GM18873 (cell line): ENCODE results near the gene DNAJB9.
"Not testable (repeated sequence)": the region's sequence is repeated elsewhere in the genome, so short reads cannot be mapped to it uniquely, and the experiment has no call there.

Experiments
- ATAC-seq: cut with Tn5 transposase; IDR thresholded peaks from one replicate; pipeline ENCODE4 v1.9.1; 2021; ENCODE audit warnings: mild to moderate bottlenecking, moderate library complexity, moderate number of reproducible peaks; ENCODE audit not compliant: unreplicated experiment, low FRiP score

Gene DNAJB9

DNA sequence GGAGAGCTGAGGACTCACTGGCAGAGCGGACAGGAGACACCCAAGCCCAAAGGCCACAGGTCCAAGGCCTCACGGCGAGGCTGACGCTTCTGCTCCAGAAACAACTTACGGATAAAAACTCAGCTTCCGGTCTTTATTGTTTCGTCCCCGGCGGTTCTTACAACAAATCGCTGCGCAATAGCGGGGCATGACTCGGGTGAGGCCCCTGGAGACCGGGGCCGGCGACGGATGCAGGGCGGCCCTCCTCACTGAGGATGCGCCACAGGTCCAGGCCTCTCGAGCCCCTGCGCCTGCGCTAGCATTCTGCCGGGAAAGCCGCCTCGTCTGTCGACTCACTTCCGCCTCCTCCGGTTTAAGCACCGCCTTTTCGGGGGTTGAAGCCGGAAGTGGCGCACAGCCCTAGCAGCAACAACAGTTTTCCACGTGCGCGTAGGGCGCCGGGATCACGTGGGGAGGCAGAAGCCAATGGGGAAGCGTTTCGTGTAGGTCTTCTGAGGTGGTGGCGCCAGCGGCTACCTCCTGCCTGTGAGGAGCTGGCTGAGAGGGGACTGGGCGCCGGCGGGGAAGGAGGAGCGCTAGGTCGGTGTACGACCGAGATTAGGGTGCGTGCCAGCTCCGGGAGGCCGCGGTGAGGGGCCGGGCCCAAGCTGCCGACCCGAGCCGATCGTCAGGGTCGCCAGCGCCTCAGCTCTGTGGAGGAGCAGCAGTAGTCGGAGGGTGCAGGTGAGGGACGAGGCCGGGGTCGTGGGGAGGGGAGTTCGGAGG, at the start of gene DNAJB9, which contains the start of gene THAP5:
TSS of gene DNAJB9 (plus strand) at position 494 of the 765 bp plus-strand sequence. CDS start 1,853 bp downstream, outside the sequence.
TSS of gene THAP5 (minus strand) at position 326 of the 765 bp plus-strand sequence. CDS start at position 189, 137 bp downstream.
- ATAC-seq = peak; percentile 97

DNA sequence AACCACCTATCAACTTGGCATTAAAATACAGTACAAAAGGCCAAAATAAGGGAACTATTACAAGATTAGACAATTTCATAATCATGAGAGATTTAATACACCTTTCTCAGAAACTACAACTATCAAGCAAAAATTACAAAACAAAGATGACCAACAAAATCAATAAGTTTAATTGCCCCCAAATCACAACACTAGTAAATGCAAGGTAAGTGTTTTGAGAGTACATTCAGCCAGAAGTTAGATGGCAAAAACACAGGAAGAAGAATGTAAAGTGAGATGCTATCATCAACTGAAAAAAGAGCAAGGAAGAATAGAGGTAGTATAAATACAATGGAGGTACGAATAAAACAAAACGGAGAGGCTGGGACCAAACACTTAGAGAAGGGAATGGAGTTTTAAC, 46.9 kb upstream of the DNAJB9 start:
- ATAC-seq = no peak

DNA sequence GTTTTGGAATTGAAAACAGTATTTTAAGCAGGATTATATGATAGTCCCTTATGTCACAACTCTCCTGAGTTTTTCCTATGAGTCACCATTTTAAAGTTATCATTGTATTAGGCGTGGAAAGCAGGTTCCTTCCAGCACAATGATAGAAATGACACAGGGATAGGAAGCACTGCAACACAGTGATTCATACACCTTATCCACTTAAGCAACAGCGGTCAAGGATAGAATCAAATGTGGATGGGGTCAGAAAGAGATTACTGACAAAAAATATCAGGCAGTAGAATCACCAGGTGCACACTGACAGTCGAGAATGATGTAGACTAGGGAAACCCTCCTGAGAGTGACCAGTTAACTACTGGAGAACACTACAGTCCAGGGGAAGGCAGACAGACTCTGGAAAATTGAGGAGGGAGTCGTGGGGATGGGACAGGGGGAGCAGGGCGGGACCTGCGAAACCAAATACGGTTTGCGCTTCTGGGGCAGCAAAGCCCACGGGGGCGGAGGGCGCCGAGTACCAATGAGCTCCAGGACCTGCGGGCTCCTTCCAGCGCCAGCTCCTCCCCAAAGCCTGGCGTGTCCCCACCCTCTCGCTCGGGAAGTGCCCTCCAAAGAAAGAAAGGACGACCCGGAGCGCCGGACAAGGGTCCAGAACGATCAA, 44.2 kb upstream of the DNAJB9 start:
- ATAC-seq = peak; percentile 35

DNA sequence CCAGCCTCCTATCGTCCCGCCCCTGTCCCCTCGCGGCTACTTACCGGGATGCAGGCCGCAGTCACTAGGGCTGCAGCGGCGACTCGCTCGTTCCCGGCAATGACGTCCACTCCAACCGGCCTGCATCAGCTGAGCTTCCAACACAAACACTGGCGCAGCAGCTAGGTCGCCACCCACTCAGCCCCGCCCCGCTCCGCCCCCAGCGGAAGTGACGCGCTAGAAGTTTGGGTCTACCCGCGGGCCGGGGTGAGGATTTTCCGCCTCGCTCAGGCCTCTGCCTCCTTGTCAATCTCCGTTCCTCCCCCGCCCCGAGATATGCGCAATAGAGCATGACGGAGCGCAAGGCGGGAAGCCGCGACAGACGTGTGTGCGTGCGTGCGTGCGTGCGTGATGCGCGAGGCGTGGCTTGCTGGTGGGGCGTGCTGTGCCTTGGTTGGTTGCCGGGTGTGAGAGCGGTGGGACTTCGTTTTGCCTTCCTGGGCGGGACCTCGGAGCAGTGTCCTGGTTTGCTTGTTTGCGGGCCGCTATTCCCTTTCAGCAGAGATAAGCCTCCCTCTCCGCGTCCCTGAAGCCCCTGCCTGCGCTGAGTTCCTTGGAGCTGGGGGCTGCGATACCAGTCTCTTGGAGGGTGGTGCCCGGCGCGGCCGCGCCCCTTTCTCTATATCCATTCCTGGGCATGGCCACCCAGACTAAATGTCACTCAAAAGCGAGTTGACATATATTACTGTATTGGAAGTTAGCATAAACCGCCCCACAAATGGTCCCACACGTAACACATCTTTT, 43.5 kb upstream of the DNAJB9 start, which contains the start of gene PNPLA8:
TSS of gene PNPLA8 (minus strand) at position 151 of the 783 bp plus-strand sequence. CDS start 10,644 bp downstream, outside the sequence.
- ATAC-seq = peak; percentile 95

DNA sequence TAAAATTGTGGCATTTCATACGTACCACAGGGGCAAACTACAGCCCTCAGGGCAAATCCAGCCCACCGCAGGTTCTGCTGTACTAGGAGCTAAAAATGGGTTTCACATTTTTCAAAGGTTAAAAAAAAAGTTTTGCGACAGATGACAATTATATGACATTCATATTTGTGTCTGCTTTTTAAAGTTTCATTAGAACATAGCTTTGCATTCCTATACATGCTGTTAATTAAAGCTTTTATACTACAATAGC, 43.0 kb upstream of the DNAJB9 start:
- ATAC-seq = no peak

DNA sequence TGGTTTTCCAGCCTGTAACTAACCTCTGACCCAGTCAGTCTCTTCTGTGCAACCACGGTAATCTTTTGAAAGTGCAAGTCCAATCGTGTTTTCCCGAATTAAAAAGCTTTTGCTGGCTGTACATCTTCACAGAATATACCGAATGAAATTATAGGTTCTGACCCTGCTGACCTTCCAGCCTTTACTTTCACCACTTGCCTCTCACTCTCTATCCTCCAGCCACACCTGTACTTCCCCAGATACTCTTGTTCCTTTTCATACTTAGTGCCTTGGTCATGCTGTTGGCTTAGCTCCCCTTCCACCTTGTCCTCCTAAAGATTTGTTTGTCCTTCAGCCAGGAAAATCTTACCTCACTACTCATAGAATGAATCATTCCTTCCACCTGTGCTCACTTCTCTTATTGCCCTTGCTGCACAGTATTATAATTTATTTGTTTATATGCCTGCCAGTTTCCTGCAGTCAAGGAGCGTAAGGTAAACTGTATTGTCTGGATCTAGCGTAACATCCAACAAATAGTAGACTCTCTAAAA, 41.4 kb upstream of the DNAJB9 start:
- ATAC-seq = no peak

DNA sequence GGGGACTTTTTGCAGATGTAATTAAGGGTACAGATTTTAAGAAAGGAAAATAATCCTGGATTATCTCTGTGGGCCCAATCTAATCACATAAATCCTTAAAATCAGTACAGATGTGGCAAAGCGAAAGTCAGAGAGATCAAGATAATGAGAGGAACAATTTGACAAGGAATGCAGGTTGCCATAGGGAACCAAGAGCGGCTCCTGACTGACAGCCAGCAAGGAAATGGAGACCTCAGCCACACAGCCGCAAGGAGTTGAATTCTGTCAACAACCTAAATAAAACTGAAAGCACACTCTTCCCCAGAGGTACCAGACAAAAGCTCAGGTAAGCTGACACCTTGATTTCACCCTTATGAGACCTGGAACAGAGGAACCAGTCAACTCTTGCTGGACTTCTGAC, 40.3 kb upstream of the DNAJB9 start:
- no peak for ATAC-seq

DNA sequence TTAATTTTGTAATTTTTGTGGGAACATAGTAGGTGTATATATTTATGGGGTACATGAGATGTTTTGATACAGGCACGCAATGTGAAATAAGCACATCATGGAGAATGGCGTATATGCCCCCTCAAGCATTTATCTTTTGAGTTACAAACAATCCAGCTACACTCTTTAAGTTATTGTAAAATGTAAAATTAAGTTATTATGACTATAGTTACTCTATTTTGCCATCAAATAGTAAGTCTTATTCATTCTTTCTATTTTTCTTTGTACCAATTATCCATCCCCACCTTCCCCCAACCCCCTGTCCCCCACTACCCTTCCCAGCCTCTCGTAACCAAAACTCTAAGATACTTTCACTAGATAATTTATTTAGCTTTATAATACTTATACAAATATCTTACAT, 36.0 kb upstream of the DNAJB9 start:
- ATAC-seq = no peak

DNA sequence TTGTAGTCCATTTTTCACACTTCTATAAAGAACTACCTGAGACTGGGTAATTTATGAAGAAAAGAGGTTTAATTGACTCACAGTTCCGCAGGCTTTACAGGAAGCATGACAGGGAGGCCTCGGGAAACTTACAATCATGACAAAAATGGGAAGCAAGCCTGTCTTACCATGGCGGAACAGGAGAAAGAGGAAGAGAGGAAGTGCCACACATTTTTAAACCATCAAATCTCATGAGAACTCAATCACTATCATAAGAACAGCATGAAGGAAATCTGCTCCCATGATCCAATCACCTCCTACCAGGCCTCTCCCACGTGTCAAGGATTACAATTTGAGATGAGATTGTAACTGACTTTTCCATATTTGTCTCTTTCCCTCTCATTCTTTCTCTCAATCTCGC, 34.4 kb upstream of the DNAJB9 start:
- ATAC-seq = no peak

DNA sequence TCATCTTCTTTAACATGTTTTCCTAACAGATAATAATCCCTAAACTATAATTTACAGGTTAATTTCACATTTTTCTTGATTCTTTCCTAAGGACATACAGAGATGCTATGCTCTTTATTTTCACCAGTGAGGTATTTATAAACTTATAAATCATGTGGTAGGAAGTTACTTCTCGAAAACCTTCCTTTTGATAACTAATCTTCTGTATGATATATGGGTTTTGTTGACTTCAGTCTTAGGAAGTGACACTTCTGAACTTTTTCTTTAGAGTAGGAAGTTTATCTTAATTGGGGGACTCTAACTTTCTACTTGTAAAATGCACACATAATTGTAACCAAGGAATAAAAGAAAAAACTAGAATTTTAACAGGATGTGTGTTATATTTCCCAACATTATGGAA, 33.9 kb upstream of the DNAJB9 start:
- ATAC-seq = no peak

DNA sequence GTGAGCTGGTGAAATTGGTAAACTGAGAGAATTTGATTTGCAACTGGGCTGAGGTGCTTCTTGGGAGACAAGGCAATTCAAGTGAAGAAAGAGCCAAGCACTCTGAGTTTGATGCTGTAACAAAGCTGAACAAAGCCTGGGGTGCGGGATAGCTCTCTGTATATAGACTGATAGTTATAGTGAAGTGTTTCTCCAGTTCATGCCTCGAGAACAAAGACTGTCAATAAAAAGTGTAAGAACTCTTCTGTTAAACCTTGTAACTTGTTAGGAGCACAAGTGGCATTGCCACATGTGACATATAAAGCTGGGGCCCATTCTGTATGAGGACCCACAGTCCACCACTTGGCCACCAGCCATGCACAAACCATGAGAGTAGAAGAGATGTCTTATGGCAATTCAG, 32.4 kb upstream of the DNAJB9 start:
- ATAC-seq = no peak

DNA sequence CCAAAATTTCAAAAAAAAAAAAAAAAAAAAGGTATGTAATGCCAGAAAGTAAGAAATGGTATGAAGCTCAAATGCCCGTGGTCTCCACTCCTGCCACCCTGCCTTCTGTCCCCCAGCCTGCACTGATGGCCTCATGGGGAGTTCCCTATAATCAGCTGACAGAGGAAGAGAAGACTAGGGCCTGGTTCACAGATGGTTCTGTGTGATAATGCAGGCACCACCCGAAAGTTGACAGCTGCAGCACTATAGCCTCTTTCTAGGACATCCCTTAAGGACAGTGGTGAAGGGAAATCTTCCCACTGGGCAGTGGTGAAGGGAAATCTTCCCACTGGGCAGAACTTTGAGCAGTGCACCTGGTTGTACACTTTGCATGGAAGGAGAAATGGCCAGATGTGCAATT, 31.4 kb upstream of the DNAJB9 start:
- ATAC-seq = not testable (repeated sequence)

DNA sequence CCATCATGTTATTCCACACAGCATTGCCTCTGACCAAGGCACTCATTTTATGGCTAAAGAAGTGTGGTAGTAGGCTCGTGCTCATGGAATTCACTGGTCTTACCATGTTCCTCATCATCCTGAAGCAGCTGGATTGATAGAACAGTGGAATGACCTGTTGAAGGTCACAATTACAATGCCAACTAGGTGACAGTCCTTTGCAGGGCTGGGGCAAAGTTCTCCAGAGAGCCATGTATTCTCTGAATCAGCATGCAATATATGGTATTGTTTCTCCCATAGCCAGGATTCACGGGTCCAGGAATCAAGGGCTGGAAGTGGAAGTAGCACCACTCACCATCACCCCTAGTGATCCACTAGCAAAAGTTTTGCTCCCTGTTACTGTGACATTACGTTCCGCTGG, 31.0 kb upstream of the DNAJB9 start:
- not testable (repeated sequence) for ATAC-seq

DNA sequence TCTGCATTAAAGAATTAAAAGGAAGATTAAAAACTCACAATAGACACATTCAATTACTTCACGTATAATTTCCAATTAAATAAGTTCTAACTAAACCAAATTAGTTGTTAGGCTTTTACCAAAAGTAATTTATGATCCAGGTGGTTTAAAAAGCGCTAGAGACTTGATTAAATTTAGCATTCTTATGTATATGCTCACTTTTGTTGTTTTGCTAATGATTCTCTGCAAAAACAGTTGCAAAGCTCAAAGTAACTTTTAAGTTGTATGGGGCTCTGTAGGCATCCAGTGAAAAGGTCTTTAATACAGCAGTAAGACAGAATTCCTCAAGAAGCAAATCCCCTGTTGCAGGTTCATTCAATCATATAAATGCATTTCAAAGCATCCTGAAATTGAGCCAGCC, 28.2 kb upstream of the DNAJB9 start:
- no peak for ATAC-seq

DNA sequence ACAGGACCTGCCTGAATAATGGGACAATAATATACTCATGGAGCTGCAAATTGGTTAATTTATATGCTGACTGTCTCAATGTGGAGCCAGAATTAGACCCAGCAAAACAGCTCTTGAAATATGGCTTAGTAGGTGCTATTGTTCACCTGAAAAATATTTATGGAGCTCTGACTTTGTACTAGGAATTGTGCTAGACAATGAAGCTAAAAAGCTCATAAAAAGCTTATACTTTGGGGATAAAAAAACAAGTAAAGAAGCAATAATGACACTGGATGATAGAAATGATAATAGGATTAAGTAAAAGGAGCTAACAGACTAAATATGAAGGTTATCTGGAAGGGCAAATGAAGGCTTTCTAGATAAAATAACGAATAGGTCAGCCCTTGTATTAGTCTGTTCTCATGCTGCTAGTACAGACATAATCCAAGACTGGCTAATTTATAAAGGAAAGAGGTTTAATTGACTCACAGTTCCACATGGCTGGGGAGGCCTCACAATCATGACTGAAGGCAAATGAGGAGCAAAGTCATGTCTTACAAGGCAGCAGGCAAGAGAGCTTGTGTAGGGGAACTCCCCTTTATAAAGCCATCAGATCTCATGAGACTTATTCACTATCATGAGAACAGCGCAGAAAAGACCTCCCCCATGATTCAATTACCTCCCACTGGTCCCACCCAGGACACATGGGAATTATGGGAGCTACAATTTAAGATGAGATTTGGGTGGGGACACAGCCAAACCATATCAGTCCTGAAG, 21.4 kb upstream of the DNAJB9 start:
- not testable (repeated sequence) for ATAC-seq

DNA sequence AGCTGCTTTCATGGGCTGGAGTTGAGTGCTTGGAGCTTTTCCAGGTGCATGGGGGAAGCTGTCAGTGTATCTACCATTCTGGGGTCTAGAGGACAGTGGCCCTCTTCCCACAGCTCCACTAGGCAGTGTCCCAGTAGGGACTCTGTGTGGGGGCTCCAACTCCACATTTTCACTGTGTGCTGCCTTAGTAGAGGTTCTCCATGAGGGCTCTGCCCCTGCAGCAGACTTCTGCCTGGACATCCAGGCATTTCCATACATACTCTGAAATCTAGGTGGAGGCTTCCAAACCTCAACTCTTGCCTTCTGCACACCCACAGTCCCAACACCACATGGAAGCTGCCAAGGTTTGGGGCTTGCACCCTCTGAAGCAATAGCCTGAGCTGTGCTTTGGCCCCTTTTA, 13.0 kb upstream of the DNAJB9 start:
- not testable (repeated sequence) for ATAC-seq

DNA sequence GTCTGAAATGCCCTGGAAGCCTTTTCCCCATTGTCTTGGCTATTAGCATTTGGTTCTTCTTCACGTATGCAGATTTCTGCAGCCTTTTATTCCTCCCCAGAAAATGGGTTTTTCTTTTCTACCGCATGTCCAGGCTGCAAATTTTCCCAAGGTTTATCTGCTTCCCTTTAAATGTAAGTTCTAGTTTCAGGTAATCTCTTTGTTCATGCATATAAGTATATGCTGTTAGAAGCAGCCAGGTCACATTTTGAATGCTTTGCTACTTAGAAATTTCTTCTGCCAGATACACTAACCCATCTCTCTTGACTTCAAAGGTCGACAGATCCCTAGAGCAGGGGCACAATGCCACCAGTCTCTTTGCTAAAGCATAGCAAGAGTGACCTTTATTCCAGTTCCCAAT, 12.5 kb upstream of the DNAJB9 start:
- ATAC-seq = no peak

DNA sequence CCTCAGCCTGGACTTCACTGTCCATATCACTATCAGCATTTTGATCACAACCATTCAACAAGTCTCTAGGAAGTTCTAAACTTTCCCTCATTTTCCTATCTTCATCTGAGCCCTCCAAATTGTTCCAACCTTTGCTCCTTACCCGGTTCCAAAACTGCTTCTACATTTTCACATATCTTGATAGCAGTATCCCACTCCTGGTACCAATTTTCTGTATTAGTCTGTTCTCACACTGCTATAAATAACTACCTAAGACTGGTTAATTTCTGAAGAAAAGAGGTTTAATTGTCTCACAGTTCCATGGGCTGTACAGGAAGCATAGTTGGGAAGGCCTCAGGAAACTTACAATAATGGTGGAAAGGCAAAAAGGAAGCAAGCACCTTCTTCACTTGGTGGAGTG, 12.1 kb upstream of the DNAJB9 start:
- no peak for ATAC-seq

DNA sequence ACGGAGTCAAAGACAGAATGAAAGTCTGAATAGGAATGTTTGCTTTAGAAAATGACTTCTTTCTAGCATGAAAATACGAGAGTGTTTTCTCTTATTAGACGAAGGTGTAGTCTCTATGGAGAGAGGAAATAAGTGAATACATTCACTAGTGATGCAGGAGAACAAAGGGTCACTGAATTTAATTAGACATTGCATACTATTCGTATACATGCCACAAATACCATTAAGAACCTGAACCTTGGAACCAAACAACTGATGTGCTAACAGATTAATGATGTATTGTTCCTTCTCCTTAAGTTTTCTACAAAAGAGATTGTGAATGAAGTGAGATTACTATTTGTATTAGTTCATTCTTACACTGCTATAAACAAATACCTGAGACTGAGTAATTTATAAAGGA, 10.4 kb upstream of the DNAJB9 start:
- no peak for ATAC-seq

DNA sequence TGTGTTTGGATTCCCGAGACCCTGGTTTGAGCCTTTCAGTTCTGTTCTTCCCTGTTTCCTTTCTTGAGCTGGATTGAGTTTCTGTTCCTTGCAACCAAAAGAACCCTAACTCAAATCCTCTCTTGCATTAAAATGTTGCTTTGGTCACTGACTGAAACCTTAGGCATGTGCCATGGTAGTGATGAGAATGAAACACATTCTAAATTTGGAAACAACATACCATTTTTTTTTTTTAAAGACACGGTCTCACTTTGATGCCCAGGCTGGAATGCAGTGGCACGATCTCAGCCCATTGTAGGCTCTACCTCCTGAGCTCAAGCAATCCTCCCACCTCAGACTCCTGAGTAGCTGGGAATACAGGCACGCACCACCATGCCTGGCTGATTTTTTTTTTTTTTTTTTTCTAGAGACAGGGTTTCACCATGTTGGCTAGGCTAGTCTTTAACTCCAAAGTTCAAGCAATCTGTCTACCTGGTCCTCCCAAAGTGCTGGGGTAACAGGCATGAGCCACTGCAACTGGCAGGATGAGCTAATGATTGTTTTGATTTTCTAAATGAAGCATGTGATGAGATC, 8.5 kb upstream of the DNAJB9 start:
- ATAC-seq = no peak
